IgD-negative memory B cell (primary cell): ENCODE results near the gene EAF2. TPM values are rescaled to one million over a fixed set of nuclear protein-coding genes. Genes with fewer than 3 reads are reported as not detected.

Experiments
- polyA plus RNA-seq: library from polyadenylated mRNA; unstranded; fragments of 300-500 nt; fragmentation: Illumina TruSeq; gene quantifications from one replicate; pipeline ENCODE4 v1.2.3, GENCODE V29; 2021

Gene EAF2
- polyA plus RNA-seq, 1 donor from 2014 or later: 296 TPM

Other genes with a start within 250 kb of the EAF2 start
- 0.18 TPM for gene FBXO40, start 241.8 kb upstream of the EAF2 start, polyA plus RNA-seq
- 468 TPM for gene HCLS1, start 174.3 kb upstream of the EAF2 start, polyA plus RNA-seq
- gene GOLGB1, start 85.5 kb upstream of the EAF2 start, polyA plus RNA-seq: 10.0 TPM
- gene IQCB1, start 149 bp upstream of the EAF2 start, polyA plus RNA-seq: 28.6 TPM
- gene SLC15A2, start 59.2 kb downstream of the EAF2 start, polyA plus RNA-seq: 2.0 TPM
- gene ILDR1, start 187.0 kb downstream of the EAF2 start, polyA plus RNA-seq: 4.0 TPM
- gene CD86, start 220.2 kb downstream of the EAF2 start, polyA plus RNA-seq: 85.1 TPM